Vagina (tissue), 2 donors: ENCODE measurements around the gene COL6A5. TPM values are rescaled to one million over a fixed set of nuclear protein-coding genes. Genes with fewer than 3 reads are reported as not detected.

Experiments
- DNase-seq, 2 donors: peaks; one replicate each; pipeline ENCODE4 v3.0.0-alpha.2; 2017; ENCODE audit errors: extremely low spot score in 2 of 2
- H3K27ac ChIP-seq: fragments of 200-600 bp; sonication (generic); one replicate; pipeline ENCODE4 v1.5.1; 2019
- H3K27me3 ChIP-seq: fragments of 200-600 bp; sonication (generic); one replicate; pipeline ENCODE4 v1.5.1; 2019
- H3K36me3 ChIP-seq, 2 donors: fragments of 200-600 bp; sonication (generic); one replicate each; pipeline ENCODE4 v1.5.1; 2017 to 2019
- H3K4me1 ChIP-seq: fragments of 200-600 bp; sonication (generic); one replicate; pipeline ENCODE4 v1.5.1; 2019
- H3K4me3 ChIP-seq, 2 donors: fragments of 200-600 bp; sonication (generic); 1 replicate in 1 of 2; 2 replicates in 1 of 2; pipeline ENCODE4 v1.5.1; 2016 to 2019
- H3K9me3 ChIP-seq: fragments of 200-600 bp; sonication (generic); one replicate; pipeline ENCODE4 v1.5.1; 2019
- POLR2A ChIP-seq, 2 donors: fragments of 450-650 bp; IDR thresholded peaks; one replicate each; pipeline ENCODE4 v1.6.1; 2017; ENCODE audit warnings: antibody characterized with exemption in 2 of 2, mild to moderate bottlenecking in 2 of 2, moderate library complexity in 2 of 2
- POLR2AphosphoS5 ChIP-seq, 2 donors: sonication (generic); formaldehyde crosslinking; IDR thresholded peaks; one replicate each; pipeline ENCODE4 v1.9.0; 2017; ENCODE audit warnings: antibody characterized with exemption in 2 of 2, mild to moderate bottlenecking in 2 of 2, low read depth in 1 of 2; ENCODE audit not compliant: insufficient read depth in 1 of 2
- intact Hi-C: fragments of 100-400 bp; cut with DNase I; formaldehyde crosslinking; loops from one replicate; pipeline ENCODE4 v1.15.1; 2023
- total RNA-seq: library from RNA; depleted of rRNA; stranded (reverse); fragments of >200 nt; gene quantifications from one replicate; pipeline ENCODE4 v1.2.3, GENCODE V29; 2016
- TF ChIP-seq, protein P1 (sequence below), 3 experiments: fragments of 450-650 bp in 2 of 3; fragments of 200-600 bp in 1 of 3; sonication (generic) in 1 of 3; IDR thresholded peaks; one replicate each; pipeline ENCODE4 v1.5.1; 2017 to 2019; ENCODE audit warnings: antibody characterized with exemption in 3 of 3, mild to moderate bottlenecking in 2 of 3, moderate library complexity in 2 of 3

COL6A5 gene
- total RNA-seq, 1 donor from 2014 or later, result not detected

GRCh38 chr3:130377960-130378676 lies 32.6 kb downstream of the COL6A5 start:
- no peak overlapping the region for H3K4me3 ChIP-seq
- intact Hi-C loops, result no loop called here
- no peak overlapping the region for H3K27ac ChIP-seq
- no peaks in the 10 kb centered on the region for H3K9me3 ChIP-seq
- H3K4me1 ChIP-seq, result no peaks in the 10 kb centered on the region
- no peaks in the 10 kb centered on the region for H3K36me3 ChIP-seq
- TF ChIP-seq, protein P1, sequence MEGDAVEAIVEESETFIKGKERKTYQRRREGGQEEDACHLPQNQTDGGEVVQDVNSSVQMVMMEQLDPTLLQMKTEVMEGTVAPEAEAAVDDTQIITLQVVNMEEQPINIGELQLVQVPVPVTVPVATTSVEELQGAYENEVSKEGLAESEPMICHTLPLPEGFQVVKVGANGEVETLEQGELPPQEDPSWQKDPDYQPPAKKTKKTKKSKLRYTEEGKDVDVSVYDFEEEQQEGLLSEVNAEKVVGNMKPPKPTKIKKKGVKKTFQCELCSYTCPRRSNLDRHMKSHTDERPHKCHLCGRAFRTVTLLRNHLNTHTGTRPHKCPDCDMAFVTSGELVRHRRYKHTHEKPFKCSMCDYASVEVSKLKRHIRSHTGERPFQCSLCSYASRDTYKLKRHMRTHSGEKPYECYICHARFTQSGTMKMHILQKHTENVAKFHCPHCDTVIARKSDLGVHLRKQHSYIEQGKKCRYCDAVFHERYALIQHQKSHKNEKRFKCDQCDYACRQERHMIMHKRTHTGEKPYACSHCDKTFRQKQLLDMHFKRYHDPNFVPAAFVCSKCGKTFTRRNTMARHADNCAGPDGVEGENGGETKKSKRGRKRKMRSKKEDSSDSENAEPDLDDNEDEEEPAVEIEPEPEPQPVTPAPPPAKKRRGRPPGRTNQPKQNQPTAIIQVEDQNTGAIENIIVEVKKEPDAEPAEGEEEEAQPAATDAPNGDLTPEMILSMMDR (IDR thresholded peaks at IDR 0.05), result no peak
- TF ChIP-seq POLR2AphosphoS5 (IDR thresholded peaks at IDR 0.05; ENCODE audit: insufficient read depth in 1 of 2, low read depth in 1 of 2), result no peak
- TF ChIP-seq POLR2A (IDR thresholded peaks at IDR 0.05), result no peak
- H3K27me3 ChIP-seq, result no peaks in the 10 kb centered on the region
- DNase-seq, result no peak

- Histone ChIP-seq H3K36me3 (no peaks in the 10 kb centered on the region), H3K4me1 (no peaks in the 10 kb centered on the region), H3K27me3 (no peaks in the 10 kb centered on the region), H3K9me3 (no peaks in the 10 kb centered on the region), H3K27ac (no peak overlapping the region), H3K4me3 (no peak overlapping the region)
- intact Hi-C loops, result no loop called here
- TF ChIP-seq, protein P1 (IDR thresholded peaks at IDR 0.05), result no peak
- TF ChIP-seq POLR2A (IDR thresholded peaks at IDR 0.05) (no peak), POLR2AphosphoS5 (IDR thresholded peaks at IDR 0.05; ENCODE audit: insufficient read depth in 1 of 2, low read depth in 1 of 2) (no peak)
- DNase-seq, result no peak
Observed at GRCh38 chr3:130378677-130379191, 33.3 kb downstream of the COL6A5 start.

GRCh38 chr3:130379274-130379673 lies 33.8 kb downstream of the COL6A5 start:
- no peak overlapping the region for H3K27ac ChIP-seq
- intact Hi-C loops, result no loop called here
- no peak overlapping the region for H3K4me3 ChIP-seq
- H3K9me3 ChIP-seq, result no peaks in the 10 kb centered on the region
- H3K27me3 ChIP-seq, result no peaks in the 10 kb centered on the region
- no peak for DNase-seq
- no peak for TF ChIP-seq POLR2A (IDR thresholded peaks at IDR 0.05)
- no peak for TF ChIP-seq POLR2AphosphoS5 (IDR thresholded peaks at IDR 0.05; ENCODE audit: insufficient read depth in 1 of 2, low read depth in 1 of 2)
- TF ChIP-seq, protein P1 (IDR thresholded peaks at IDR 0.05), result no peak
- H3K36me3 ChIP-seq, result no peaks in the 10 kb centered on the region
- no peaks in the 10 kb centered on the region for H3K4me1 ChIP-seq

- no peak for TF ChIP-seq POLR2AphosphoS5 (IDR thresholded peaks at IDR 0.05; ENCODE audit: insufficient read depth in 1 of 2, low read depth in 1 of 2)
- TF ChIP-seq, protein P1 (IDR thresholded peaks at IDR 0.05), result no peak
- no peak for TF ChIP-seq POLR2A (IDR thresholded peaks at IDR 0.05)
- no peaks in the 10 kb centered on the region for H3K36me3 ChIP-seq
- no peaks in the 10 kb centered on the region for H3K9me3 ChIP-seq
- H3K4me3 ChIP-seq, result no peak overlapping the region
- no peak overlapping the region for H3K27ac ChIP-seq
- no peaks in the 10 kb centered on the region for H3K4me1 ChIP-seq
- H3K27me3 ChIP-seq, result no peaks in the 10 kb centered on the region
- intact Hi-C loops, result no loop called here
- DNase-seq, result no peak
Observed at GRCh38 chr3:130380398-130380797, 34.9 kb downstream of the COL6A5 start.

DNA sequence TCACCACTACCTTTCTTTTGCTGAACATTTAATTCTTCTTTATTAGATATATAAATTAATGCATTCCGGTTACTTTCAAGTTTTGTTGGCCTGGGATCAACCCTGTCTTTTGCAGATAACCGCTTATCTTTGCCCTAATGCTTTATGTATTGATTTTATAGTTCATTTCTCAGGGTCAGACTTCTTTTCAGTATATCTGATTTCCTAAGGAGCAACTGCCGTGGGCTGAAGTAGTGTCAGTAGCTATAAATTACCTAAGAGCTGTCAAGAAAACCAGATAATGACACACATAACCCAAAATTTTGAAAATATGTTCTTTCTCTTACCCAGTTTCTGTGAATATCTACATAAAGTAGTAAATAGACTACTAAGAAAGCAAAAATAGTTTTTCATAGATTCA lies 38.0 kb downstream of the COL6A5 start:
- H3K27me3 ChIP-seq, result no peaks in the 10 kb centered on the region
- intact Hi-C loops, result no loop called here
- no peaks in the 10 kb centered on the region for H3K36me3 ChIP-seq
- no peak overlapping the region for H3K27ac ChIP-seq
- no peak for DNase-seq
- H3K4me1 ChIP-seq, result no peaks in the 10 kb centered on the region
- no peaks in the 10 kb centered on the region for H3K9me3 ChIP-seq
- TF ChIP-seq POLR2A (IDR thresholded peaks at IDR 0.05) (no peak), POLR2AphosphoS5 (IDR thresholded peaks at IDR 0.05; ENCODE audit: insufficient read depth in 1 of 2, low read depth in 1 of 2) (no peak)
- TF ChIP-seq, protein P1 (IDR thresholded peaks at IDR 0.05), result no peak
- H3K4me3 ChIP-seq, result no peak overlapping the region
